GM13977 (cell line): Measurements from ENCODE around the gene RUVBL2.

ENCODE experiments used
- DNase-seq: peaks from one replicate; pipeline ENCODE4 v3.0.0; 2012; ENCODE audit warnings: low spot score
- in situ Hi-C: fragments of 300-500 bp; cut with MboI; formaldehyde crosslinking; loops from one replicate; pipeline ENCODE4 v1.12.0; 2022; ENCODE audit warnings: low sequenced_read_pairs, low pct_unique_long_range_greater_than_20kb, mixed read lengths, inconsistent platforms; ENCODE audit not compliant: unreplicated experiment
- TF ChIP-seq, protein P1 (sequence below): IDR thresholded peaks from 2 replicates; pipeline ENCODE4 v1.5.1; 2012; ENCODE audit warnings: mild to moderate bottlenecking, control low read depth; ENCODE audit not compliant: insufficient read depth; ENCODE audit errors: extremely low read depth, missing control alignments

RUVBL2 gene

GRCh38 chr19:48987323-48987722 lies 6.4 kb upstream of the RUVBL2 start:
- no peak for DNase-seq
- in situ Hi-C loops, result no loop called here
- TF ChIP-seq, protein P1, sequence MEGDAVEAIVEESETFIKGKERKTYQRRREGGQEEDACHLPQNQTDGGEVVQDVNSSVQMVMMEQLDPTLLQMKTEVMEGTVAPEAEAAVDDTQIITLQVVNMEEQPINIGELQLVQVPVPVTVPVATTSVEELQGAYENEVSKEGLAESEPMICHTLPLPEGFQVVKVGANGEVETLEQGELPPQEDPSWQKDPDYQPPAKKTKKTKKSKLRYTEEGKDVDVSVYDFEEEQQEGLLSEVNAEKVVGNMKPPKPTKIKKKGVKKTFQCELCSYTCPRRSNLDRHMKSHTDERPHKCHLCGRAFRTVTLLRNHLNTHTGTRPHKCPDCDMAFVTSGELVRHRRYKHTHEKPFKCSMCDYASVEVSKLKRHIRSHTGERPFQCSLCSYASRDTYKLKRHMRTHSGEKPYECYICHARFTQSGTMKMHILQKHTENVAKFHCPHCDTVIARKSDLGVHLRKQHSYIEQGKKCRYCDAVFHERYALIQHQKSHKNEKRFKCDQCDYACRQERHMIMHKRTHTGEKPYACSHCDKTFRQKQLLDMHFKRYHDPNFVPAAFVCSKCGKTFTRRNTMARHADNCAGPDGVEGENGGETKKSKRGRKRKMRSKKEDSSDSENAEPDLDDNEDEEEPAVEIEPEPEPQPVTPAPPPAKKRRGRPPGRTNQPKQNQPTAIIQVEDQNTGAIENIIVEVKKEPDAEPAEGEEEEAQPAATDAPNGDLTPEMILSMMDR, result no peak

GRCh38 chr19:48988286-48988685 lies 5.4 kb upstream of the RUVBL2 start:
- TF ChIP-seq, protein P1, result no peak
- in situ Hi-C loops, result no loop called here
- no peak for DNase-seq

DNA sequence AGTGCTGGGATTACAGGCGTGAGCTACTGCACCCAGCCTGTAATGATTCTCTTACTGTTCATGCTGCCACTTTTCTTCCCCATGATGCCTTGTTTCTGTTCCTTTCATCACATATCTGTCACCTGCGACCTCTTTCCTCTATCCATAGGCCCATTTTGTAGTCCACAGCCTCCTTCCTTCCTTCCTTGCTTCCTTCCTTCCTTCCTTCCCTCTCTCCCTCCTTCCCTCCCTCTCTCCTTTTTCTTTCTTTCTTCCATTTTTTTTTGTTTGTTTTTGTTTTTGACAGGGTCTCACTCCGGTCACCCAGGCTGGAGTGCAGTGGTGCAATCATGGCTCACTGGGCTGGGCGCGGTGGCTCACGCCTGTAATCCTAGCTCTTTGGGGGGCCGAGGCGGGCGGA lies 4.8 kb upstream of the RUVBL2 start:
- in situ Hi-C loops, result no loop called here
- TF ChIP-seq, protein P1, result no peak
- DNase-seq, result no peak

- TF ChIP-seq, protein P1, result no peak
- in situ Hi-C loops, result no loop called here
- no peak for DNase-seq
Measured at GRCh38 chr19:48989701-48990291, 3.9 kb upstream of the RUVBL2 start.

DNA sequence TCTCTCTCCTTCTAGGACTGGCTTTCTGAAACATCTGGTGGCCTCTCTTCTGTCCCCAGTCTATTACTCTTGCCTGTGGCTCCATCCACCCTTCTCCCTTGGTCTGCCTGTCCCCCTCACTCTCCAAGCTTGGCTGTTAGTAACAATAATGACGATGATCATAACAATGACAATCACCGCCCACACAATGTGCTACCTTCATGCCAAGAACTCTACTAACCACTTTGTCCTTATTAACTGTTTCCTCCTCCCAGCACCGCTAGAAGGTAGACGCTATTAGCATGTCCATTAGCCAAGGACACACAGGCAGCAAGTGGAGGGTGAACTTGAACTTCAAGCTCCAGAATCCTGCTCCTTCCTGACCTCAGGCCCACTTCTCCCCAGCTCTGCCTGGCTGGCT lies 3.3 kb upstream of the RUVBL2 start:
- TF ChIP-seq, protein P1, result no peak
- no peak for DNase-seq
- in situ Hi-C loops, result no loop called here

- DNase-seq, result no peak
- TF ChIP-seq, protein P1, result no peak
- in situ Hi-C loops, result no loop called here
Measured at GRCh38 chr19:48991011-48991609, 2.6 kb upstream of the RUVBL2 start.
